ENCODE data around the gene SORCS2.

DNA sequence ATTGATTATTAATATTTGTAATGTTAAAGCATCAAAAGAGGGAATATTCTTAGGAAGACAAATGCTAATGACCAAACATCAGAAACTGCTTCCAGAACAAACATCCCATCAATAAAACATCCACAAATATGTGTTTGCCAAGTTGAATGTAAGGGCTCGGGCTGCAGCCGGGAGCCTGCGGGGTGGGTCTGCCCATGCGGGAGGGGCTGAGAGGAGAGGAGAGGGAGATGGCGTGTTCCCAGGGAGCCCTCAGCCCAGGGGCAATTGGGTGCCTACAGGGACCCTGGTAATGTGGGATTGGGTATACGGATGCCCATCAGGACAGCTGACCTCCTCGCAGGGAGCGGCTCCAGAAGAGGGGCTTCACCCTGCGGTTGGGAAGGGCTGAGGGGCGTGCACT is 280.7 kb downstream of the SORCS2 start:
- TF ChIP-seq CTCF (IDR thresholded peaks at IDR 0.05; ENCODE audit: poor library complexity, severe bottlenecking) = no peak
- TF ChIP-seq EZH2 (IDR thresholded peaks at IDR 0.05; ENCODE audit: borderline replicate concordance, insufficient read depth, low read length, poor library complexity, severe bottlenecking) = no peak
- no peak for TF ChIP-seq POLR2AphosphoS5 (IDR thresholded peaks at IDR 0.05)
- no peak for TF ChIP-seq TAF1 (IDR thresholded peaks at IDR 0.05; ENCODE audit: low read depth)

Data from neural cell (in vitro differentiated cells).